ENCODE results near the gene BCAS3.

DNA sequence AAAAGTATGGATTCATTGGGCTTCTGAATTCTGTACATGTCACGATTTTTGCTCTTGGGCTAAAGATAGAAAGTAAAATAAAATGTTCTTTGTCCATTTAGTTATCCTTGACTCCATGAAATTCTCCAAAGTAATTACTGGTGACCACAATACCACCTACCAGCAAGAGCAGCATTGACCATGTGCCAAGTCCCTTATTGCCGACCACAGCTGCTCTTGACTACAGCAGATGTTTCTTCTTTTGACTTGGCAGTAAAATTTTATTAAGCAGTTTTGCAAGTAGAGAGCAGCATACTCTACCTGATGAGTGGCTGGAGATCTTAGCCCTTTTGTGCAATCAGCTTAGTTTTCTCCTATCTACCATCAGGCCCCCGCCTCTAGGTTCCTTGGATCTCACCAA is 569.8 kb downstream of the BCAS3 start:
- TF ChIP-seq, protein P1, sequence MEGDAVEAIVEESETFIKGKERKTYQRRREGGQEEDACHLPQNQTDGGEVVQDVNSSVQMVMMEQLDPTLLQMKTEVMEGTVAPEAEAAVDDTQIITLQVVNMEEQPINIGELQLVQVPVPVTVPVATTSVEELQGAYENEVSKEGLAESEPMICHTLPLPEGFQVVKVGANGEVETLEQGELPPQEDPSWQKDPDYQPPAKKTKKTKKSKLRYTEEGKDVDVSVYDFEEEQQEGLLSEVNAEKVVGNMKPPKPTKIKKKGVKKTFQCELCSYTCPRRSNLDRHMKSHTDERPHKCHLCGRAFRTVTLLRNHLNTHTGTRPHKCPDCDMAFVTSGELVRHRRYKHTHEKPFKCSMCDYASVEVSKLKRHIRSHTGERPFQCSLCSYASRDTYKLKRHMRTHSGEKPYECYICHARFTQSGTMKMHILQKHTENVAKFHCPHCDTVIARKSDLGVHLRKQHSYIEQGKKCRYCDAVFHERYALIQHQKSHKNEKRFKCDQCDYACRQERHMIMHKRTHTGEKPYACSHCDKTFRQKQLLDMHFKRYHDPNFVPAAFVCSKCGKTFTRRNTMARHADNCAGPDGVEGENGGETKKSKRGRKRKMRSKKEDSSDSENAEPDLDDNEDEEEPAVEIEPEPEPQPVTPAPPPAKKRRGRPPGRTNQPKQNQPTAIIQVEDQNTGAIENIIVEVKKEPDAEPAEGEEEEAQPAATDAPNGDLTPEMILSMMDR (IDR thresholded peaks at IDR 0.05), result no peak
- no peak for TF ChIP-seq POLR2A (IDR thresholded peaks at IDR 0.05)

Data from heart left ventricle (tissue), 13 donors.